ENCODE data around the gene ASTL. TPM values are rescaled to one million over a fixed set of nuclear protein-coding genes. Genes with fewer than 3 reads are reported as not detected.

ASTL gene
- total RNA-seq, 1 experiment from 2014 or later, result 0.34 TPM

DNA sequence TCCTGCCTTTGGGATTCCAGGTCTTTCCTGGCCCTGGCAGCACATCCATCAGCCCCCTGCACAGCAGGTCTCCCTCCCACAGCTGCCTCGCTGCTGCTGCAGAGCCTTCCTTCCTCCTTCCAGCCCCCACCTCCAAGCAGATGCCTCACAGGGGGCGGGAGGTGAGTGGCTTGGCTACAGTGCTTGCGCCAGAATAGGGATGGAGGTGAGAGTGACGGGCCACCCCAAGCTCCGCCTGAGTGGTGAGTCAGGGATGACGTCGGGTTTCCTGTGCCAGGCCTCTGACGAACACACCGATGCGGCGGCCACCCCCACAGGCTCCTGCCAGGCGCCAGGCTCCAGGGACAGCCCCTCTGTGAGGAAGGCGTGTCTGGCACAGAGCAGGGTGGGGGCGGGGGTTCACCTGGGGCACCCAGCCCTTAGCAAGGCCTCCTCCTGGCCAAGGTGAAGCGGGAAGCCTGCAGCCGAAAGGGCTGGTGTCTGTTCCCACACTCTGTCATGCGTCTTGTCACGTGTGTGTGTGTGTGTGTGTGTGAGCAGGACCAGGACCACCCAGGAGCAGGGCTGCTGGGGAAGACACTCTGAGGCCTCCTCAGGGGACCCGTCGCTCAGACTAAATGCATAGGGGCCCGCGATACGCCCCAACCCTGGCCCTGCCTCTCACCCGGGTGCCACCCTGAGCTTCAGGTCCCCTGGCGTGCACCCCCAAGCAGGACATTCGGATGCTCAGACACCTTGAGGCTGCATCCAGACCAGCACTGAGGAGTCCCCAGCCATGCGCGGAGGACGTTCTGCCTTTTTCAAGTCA, 10.3 kb upstream of the ASTL start:
- intact Hi-C loops (cut with micrococcal nuclease), result no loop called here

DNA sequence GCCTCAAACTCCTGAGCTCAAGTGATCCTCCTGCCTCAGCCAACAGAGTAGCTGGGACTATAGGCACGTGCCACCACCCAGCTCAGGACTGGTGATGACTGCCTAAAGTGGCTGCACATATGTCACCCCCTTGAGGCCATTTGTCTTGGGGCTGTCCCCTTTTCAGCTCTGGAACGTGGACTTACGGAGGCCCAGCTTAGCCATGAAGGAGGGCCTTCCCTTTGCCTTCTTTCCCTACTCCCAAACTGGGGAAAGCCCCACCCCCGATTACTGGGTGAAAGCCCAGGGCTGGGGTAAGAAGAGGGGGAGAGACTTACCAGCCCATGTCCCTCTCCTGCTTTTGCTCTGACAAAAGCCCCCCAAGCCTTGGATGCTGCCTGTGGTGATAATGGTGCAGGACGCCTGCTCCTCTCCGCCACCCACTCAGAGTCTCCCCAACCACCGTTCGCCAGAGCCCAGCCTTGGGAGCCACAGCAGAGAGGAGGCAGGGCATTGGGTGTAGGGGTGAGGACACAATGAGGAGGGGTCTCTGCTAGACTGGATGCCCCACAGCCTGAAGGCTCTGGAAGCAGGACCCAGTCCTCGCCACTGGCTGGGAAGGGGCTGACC, 9.4 kb upstream of the ASTL start:
- intact Hi-C loops (cut with micrococcal nuclease), result no loop called here
- Histone ChIP-seq H3K4me1 (ENCODE audit: control insufficient read depth in 1 of 2, insufficient read depth in 2 of 2, low read length in 2 of 2) (peaks cover 20 to 47% of the 10 kb centered on the region in 2 experiments), H3K79me2 (ENCODE audit: insufficient read depth, low read length) (peaks cover 21% of the 10 kb centered on the region), H2AFZ (ENCODE audit: low read depth, low read length, poor library complexity, severe bottlenecking) (no peak overlapping the region), H3K27me3 (ENCODE audit: insufficient read depth, low read length) (no peaks in the 10 kb centered on the region), H3K9me2 (ENCODE audit: insufficient read depth) (no peaks in the 10 kb centered on the region), H4K20me1 (ENCODE audit: insufficient read depth) (no peaks in the 10 kb centered on the region), H3K9ac (ENCODE audit: low read length) (peak overlapping the region; percentile 3; the same call in 1 of the 2 replicates), H3K27ac (ENCODE audit: low read depth, low read length) (no peak overlapping the region; the same call in 1 of the 2 replicates), H3K4me2 (ENCODE audit: low read length) (peak overlapping the region; percentile 65), H3K9me3 (ENCODE audit: control insufficient read depth in 1 of 2, insufficient read depth in 1 of 2, low read depth in 1 of 2, low read length in 2 of 2) (no peaks in the 10 kb centered on the region), H3K36me3 (ENCODE audit: control insufficient read depth in 1 of 2, insufficient read depth in 2 of 2, low read length in 2 of 2) (peaks cover 4 to 15% of the 10 kb centered on the region in 2 experiments; a peak in 2 of 4 replicates), H3K4me3 (replicated peaks in 1 of 2; ENCODE audit: low read depth in 1 of 2, low read length in 2 of 2) (no peak overlapping the region)
- ChIA-PET CTCF (interaction anchor here (0.7 kb wide), 1 partner anchor 28 kb away, joined by 3 read pairs; no protein-coding TSS in a partner anchor), POLR2A (no interaction called here), RAD21 (ENCODE audit: low non-redundant PET in 1 of 2, low total read pairs in 2 of 2, uncharacterized antibody in 2 of 2, unreplicated experiment in 2 of 2) (interaction anchor here in 1 of 2 experiments (0.8 kb wide), 1 partner anchor 119 kb away, joined by 6 read pairs; no protein-coding TSS in a partner anchor)
- BruUV-seq (replicated peaks), result no TSS peak
- no peak for TF ChIP-seq RAD21 (IDR thresholded peaks at IDR 0.05; ENCODE audit: low read depth)
- TF ChIP-seq, protein P1, sequence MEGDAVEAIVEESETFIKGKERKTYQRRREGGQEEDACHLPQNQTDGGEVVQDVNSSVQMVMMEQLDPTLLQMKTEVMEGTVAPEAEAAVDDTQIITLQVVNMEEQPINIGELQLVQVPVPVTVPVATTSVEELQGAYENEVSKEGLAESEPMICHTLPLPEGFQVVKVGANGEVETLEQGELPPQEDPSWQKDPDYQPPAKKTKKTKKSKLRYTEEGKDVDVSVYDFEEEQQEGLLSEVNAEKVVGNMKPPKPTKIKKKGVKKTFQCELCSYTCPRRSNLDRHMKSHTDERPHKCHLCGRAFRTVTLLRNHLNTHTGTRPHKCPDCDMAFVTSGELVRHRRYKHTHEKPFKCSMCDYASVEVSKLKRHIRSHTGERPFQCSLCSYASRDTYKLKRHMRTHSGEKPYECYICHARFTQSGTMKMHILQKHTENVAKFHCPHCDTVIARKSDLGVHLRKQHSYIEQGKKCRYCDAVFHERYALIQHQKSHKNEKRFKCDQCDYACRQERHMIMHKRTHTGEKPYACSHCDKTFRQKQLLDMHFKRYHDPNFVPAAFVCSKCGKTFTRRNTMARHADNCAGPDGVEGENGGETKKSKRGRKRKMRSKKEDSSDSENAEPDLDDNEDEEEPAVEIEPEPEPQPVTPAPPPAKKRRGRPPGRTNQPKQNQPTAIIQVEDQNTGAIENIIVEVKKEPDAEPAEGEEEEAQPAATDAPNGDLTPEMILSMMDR (IDR thresholded peaks at IDR 0.05 in 2 of 3, conservative IDR thresholded peaks at IDR 0.05 in 1 of 3; ENCODE audit: borderline replicate concordance in 1 of 3, insufficient read depth in 1 of 3, low read depth in 2 of 3, low read length in 2 of 3), result 0 out of 6 replicates have a peak, but pooled peaks of 1 of the 3 experiments have one; percentile 11
- DNase-seq (ENCODE audit: low read depth, low spot score) (no peak), ATAC-seq (no peak)

More for the DNA sequence above, 10.3 kb upstream of the ASTL start:
- H3K4me1 ChIP-seq (ENCODE audit: control insufficient read depth in 1 of 2, insufficient read depth in 2 of 2, low read length in 2 of 2), result peaks cover 20 to 45% of the 10 kb centered on the region in 2 experiments
- TF ChIP-seq EGR1 (IDR thresholded peaks at IDR 0.05; ENCODE audit: low read depth) (peak; percentile 76; the same call in 1 of the 2 replicates), EZH2 (IDR thresholded peaks at IDR 0.05) (no peak), FOSL1 (IDR thresholded peaks at IDR 0.05; ENCODE audit: low read depth) (peak; percentile 79), YY1 (IDR thresholded peaks at IDR 0.05; ENCODE audit: extremely low read depth, insufficient replicate concordance, low read depth, low read length) (peak; percentile 9), SRF (IDR thresholded peaks at IDR 0.05; ENCODE audit: low read depth) (no peak)
- H2AFZ ChIP-seq (ENCODE audit: low read depth, low read length, poor library complexity, severe bottlenecking), result no peak overlapping the region
- BruUV-seq (replicated peaks), result no TSS peak
- peaks cover 0 to 6% of the 10 kb centered on the region in 2 experiments; a peak in 1 of 4 replicates for H3K36me3 ChIP-seq (ENCODE audit: control insufficient read depth in 1 of 2, insufficient read depth in 2 of 2, low read length in 2 of 2)
- H4K20me1 ChIP-seq (ENCODE audit: insufficient read depth), result no peaks in the 10 kb centered on the region
- ATAC-seq, result peak; percentile 75
- peak overlapping the region; percentile 65 for H3K4me2 ChIP-seq (ENCODE audit: low read length)
- H3K79me2 ChIP-seq (ENCODE audit: insufficient read depth, low read length), result peaks cover 13% of the 10 kb centered on the region
- POLR2A ChIA-PET, result no interaction called here
- H3K4me3 ChIP-seq (replicated peaks in 1 of 2; ENCODE audit: low read depth in 1 of 2, low read length in 2 of 2), result peak overlapping the region; percentile 7 to 34; a peak in 3 of 4 replicates
- H3K9me3 ChIP-seq (ENCODE audit: control insufficient read depth in 1 of 2, insufficient read depth in 1 of 2, low read depth in 1 of 2, low read length in 2 of 2), result no peaks in the 10 kb centered on the region
- CTCF ChIA-PET, result interaction anchor here (0.7 kb wide), 1 partner anchor 27 kb away, joined by 3 read pairs; no protein-coding TSS in a partner anchor
- H3K9ac ChIP-seq (ENCODE audit: low read length), result peak overlapping the region; percentile 3
- RAD21 ChIA-PET (ENCODE audit: low non-redundant PET in 1 of 2, low total read pairs in 2 of 2, uncharacterized antibody in 2 of 2, unreplicated experiment in 2 of 2), result interaction anchor here in 1 of 2 experiments (0.8 kb wide), 1 partner anchor 118 kb away, joined by 6 read pairs; no protein-coding TSS in a partner anchor
- no peaks in the 10 kb centered on the region for H3K9me2 ChIP-seq (ENCODE audit: insufficient read depth)
- peak overlapping the region; percentile 17; the same call in 1 of the 2 replicates for H3K27ac ChIP-seq (ENCODE audit: low read depth, low read length)
- peak; percentile 88 for DNase-seq (ENCODE audit: low read depth, low spot score)
- no peaks in the 10 kb centered on the region for H3K27me3 ChIP-seq (ENCODE audit: insufficient read depth, low read length)
